HuH-7.5 (cell line): Measurements from ENCODE around the gene CIC.

ENCODE experiments used
- DNase-seq: peaks from one replicate; pipeline ENCODE4 v3.0.0; 2011; ENCODE audit warnings: low spot score

Gene CIC

GRCh38 chr19:42288881-42289555, 20.0 kb downstream of the CIC start:
- no peak for DNase-seq

- DNase-seq, result no peak
Observed at GRCh38 chr19:42289556-42290041, 20.5 kb downstream of the CIC start.

- DNase-seq, result no peak
Observed at GRCh38 chr19:42290136-42290522, 21.1 kb downstream of the CIC start.

GRCh38 chr19:42290523-42291434, 21.7 kb downstream of the CIC start:
- peak; percentile 84 for DNase-seq

GRCh38 chr19:42291435-42291810, 22.4 kb downstream of the CIC start:
- DNase-seq, result no peak

GRCh38 chr19:42292042-42292960, 23.2 kb downstream of the CIC start:
- no peak for DNase-seq

GRCh38 chr19:42292963-42293362, 23.9 kb downstream of the CIC start:
- no peak for DNase-seq

GRCh38 chr19:42293540-42293939, 24.5 kb downstream of the CIC start:
- DNase-seq, result no peak

GRCh38 chr19:42293948-42294347, 24.9 kb downstream of the CIC start:
- no peak for DNase-seq

GRCh38 chr19:42294471-42295137, 25.6 kb downstream of the CIC start:
- DNase-seq, result no peak

GRCh38 chr19:42295342-42295741, 26.3 kb downstream of the CIC start:
- DNase-seq, result no peak

GRCh38 chr19:42295831-42296525, 26.9 kb downstream of the CIC start:
- peak; percentile 89 for DNase-seq

- DNase-seq, result no peak
Observed at GRCh38 chr19:42297039-42297438, 28.0 kb downstream of the CIC start.

- DNase-seq, result no peak
Observed at GRCh38 chr19:42301646-42302203, 32.7 kb downstream of the CIC start, which contains the start of gene PRR19. Gene PRR19, plus strand, starts transcription at chr19:42302132. Its CDS starts 7,453 bp downstream, at chr19:42309585.

GRCh38 chr19:42303101-42303464, 34.0 kb downstream of the CIC start:
- no peak for DNase-seq

- no peak for DNase-seq
Observed at GRCh38 chr19:42303876-42304275, 34.8 kb downstream of the CIC start.

- DNase-seq, result no peak
Observed at GRCh38 chr19:42306646-42307045, 37.6 kb downstream of the CIC start.

- no peak for DNase-seq
Observed at GRCh38 chr19:42309686-42310085, 40.6 kb downstream of the CIC start.

GRCh38 chr19:42311657-42312056, 42.6 kb downstream of the CIC start:
- DNase-seq, result peak; percentile 60

GRCh38 chr19:42312370-42312769, 43.3 kb downstream of the CIC start:
- no peak for DNase-seq
